Measurements from ENCODE around the gene QPRT.
"Not testable (repeated sequence)": the region's sequence is repeated elsewhere in the genome, so short reads cannot be mapped to it uniquely, and the experiment has no call there.

Gene QPRT

GRCh38 chr16:29694384-29695195, 15.6 kb downstream of the QPRT start:
- no peak for DNase-seq (ENCODE audit: low read depth)

DNA sequence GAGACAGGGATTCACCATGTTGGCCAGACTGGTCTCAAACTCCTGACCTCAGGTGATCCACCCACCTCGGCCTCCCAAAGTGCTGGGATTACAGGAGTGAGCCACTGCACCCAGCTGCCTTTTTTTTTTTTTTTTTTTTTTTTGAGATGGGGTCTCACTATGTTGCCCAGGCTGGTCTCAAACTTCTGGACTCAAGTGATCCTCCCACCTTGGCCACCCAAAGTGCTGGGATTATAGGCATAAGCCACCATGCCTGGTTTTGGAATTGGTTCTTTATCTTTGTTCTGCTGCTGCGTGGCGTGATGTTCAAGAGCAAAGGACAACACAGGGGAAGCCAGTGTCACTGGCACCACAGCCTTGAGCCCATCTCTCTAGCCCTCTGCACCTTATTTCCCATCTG, 16.7 kb downstream of the QPRT start:
- DNase-seq (ENCODE audit: low read depth): not testable (repeated sequence)

GRCh38 chr16:29696881-29697331, 17.9 kb downstream of the QPRT start:
- DNase-seq (ENCODE audit: low read depth): no peak

DNA sequence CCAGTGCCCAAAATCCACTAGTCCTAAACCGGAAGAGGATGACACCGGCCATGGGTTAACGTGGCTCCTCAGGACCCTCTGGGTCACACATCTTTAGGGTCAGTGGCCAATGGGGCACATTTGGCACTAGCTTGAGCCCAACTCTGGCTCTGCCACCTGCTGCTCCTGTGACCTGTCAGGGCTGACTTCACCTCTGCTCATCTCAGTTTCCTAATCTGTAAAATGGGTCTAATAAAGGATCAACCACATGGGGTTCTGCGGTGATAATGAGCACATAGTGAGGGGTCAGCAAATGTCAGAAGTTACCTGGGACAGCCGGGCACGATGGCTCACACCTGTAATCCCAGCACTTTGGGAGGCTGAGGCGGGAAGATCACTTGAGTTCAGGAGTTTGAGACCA, 18.4 kb downstream of the QPRT start:
- DNase-seq (ENCODE audit: low read depth): no peak

DNA sequence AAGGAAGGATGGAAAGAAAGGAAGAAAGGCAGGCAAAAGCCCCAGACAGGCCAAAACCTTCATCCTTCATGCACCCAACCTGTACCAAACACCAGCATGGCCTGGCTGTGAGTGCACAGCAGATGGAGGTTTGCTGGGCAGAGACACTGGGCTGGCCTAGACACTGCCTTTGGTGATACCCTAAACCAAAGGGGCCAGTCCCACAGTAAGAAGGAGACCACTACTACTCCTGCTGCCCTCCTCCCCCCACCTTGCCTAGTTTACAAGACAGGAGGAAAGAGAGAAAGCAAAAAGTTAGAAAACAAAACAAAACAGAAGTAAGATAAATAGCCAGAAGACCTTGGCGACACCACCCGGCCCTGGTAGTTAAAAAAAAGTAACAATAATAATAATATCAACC, 19.1 kb downstream of the QPRT start:
- DNase-seq (ENCODE audit: low read depth): no peak

DNA sequence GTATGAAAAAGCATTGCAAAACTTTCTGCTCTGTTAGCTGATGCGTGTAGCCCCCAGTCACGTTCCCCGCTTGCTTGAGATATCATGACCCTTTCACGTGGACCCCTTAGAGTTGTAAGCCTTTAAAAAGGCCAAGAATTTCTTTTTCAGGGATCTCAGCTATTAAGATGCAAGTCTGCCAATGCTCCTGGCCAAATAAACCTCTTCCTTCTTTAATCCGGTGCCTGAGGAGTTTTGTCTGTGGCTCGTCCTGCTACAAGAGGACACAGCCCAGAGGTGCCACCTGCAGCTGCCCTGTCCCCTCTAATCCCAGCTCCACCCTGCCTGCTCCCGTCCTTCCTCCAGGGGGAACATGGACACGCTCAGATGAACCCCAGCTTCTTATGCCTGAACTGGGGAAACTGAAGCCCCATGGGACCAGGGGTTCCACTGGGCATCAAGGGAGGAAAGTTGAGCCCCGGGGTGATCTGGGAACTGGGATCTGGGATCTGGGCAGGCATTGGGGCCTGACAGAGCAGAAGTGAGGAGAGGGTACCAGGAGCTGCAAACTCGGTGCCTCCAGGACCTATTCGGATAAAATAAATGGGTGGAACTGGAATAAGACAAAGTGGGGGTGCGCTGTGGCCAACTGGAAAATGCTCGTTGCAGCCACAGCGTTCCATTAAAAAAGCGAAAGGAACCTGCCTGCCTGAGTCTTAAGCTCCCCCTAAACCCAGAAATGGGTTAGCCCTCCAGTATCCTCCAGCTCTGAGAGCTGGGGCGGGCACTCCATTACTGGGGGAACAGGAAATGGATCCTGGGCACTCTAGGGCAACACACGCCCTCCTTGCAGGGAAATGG, 19.7 kb downstream of the QPRT start:
- DNase-seq (ENCODE audit: low read depth): no peak

DNA sequence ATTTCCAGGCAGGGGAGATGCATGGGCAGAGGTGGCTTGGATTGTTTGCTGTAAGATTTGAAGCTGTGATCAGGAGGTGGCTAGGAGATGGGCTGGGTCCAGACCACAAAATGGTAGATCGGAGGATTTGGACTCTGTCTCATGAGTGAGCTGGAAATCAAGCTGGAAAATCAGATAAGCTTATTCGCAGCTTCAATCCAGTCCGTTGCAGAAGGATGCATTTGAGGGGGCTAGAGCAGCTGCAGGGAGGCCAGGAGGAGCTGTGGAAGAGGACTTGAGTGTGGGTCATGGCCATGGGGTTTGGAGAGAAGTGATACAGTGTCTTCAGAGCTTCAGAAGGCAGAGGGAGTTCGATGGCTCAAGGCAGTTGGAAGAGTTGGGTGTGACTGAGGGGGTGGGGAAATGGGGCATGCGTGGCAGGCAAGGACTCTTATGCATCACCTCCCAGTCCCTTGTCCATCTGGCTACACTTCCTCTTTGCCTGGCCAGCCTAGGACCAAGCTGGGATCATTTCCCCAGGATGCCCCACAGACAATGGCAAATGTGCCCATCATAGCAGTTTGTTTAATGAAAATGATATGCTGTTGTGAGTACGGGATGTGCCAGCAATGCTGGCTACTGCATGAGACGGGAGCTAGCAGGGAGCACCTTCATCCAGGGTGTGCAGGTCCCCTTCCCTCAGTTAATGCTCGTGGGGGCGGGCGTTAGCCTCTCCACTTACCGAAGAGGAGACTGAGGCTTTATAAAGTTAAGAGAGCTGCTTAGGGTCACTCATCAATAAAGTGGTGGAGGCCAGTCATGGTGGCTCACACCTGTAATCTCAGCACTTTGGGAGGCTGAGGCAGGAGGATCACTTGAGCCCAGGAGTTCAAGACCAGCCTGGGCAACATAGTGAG, 20.6 kb downstream of the QPRT start:
- DNase-seq (ENCODE audit: low read depth): no peak

DNA sequence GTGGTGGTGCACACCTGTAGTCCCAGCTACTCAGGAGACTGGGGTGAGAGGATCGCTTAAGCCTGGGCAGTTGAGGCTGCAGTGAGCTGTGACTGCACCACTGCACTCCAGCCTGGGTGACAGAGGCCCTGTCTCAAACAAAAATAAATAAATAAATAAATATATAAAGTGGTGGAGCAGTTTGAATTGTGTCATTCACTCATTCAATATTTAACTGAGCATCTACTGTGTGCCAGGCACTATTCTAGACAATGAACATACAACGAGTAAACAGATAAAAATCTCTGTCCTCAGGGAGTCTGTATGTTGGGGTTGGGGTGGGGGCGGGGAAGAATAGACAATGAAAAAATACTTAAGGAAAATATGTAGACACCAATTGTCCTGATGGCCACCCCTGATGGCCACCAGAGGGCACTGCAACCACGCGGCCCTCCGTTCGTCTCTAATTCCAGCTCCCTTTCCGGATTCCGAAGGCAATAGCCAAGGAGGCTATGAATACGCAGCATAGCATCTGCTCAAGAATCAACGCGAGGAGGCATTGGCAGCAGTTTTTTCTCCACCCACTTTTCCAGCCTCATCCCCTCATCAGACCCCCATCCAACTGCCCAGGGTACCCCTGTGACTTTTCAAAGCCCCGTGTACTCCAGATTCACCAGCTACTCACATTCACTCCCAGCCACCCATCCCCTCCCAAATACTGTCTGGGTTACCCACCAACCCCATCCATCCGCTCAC, 21.4 kb downstream of the QPRT start:
- peak; percentile 58 for DNase-seq (ENCODE audit: low read depth)

GRCh38 chr16:29701214-29701555, 22.2 kb downstream of the QPRT start:
- DNase-seq (ENCODE audit: low read depth): no peak

- no peak for DNase-seq (ENCODE audit: low read depth)
Observed at GRCh38 chr16:29702269-29702668, 23.3 kb downstream of the QPRT start.

GRCh38 chr16:29705030-29705429, 26.1 kb downstream of the QPRT start:
- no peak for DNase-seq (ENCODE audit: low read depth)

GRCh38 chr16:29707160-29707559, 28.2 kb downstream of the QPRT start:
- not testable (repeated sequence) for DNase-seq (ENCODE audit: low read depth)

- DNase-seq (ENCODE audit: low read depth): no peak
Observed at GRCh38 chr16:29708917-29709600, 30.1 kb downstream of the QPRT start.

- DNase-seq (ENCODE audit: low read depth): not testable (repeated sequence)
Observed at GRCh38 chr16:29709657-29710056, 30.7 kb downstream of the QPRT start.

DNA sequence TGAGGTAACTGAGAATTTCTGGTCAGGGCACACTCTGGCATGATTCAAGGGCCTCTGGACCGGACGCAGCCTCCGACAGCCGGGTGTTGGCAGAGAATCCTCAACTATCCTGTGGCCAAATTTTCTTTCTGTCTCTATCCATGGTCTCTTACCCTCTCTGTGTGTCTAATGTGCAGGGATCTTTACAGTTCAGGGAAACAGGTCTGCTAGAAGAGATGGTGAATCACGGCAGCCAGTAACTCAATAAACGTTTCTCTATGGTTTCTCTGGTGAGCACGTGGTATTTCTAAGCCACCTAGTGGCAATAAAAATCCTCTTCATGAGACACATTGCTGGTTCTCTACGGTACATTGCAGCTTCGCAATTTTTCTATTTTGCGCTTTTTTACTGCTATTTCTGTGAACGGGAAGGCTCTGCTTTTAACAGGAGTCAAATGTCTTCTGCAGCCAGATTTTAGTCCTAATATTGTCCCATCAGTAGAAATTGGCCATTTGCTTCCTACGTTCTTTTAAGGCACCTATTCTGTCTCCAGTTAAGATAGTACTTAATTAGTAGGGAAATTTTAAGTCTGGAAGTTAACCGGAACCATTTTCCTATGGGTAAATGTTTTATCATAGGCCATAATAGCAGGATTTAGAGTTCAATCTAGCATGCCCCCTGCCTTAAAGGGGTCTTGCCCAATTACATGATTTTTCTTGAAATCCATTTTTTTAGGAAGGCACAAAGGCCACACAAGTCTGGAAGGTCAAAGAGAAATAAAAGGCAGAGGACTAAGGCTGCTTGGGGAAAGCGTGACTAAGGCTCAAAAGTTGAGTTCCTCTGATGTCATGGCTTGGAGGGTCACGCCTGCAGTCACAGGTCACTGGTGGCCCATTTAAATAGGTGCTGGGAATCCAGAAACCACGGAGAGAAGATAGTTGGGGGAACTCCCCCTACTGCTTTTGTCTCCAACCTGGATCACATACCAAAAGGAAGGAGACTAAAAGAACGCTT, 31.5 kb downstream of the QPRT start:
- DNase-seq (ENCODE audit: low read depth): no peak

DNA sequence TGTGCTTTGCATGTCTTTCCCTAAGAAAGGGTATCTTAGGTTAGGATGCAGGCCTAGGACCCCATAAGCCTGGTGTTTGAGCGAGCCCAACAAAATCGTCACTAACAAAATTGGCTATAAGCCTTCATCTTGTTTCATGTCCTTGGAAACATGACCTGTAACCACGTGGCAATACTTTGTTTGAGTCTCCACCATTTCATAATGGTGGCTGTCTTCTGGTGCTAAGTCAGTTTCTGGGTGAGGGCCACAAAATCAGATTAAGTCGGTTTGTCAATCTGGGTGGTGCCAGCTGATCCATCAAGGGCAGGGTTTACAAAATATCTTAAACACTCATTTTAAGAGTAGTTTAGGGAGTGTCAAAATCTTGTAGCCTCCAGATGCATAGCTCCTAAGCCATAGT, 33.8 kb downstream of the QPRT start:
- DNase-seq (ENCODE audit: low read depth): no peak

- no peak for DNase-seq (ENCODE audit: low read depth)
Observed at GRCh38 chr16:29714396-29714795, 35.4 kb downstream of the QPRT start.

DNA sequence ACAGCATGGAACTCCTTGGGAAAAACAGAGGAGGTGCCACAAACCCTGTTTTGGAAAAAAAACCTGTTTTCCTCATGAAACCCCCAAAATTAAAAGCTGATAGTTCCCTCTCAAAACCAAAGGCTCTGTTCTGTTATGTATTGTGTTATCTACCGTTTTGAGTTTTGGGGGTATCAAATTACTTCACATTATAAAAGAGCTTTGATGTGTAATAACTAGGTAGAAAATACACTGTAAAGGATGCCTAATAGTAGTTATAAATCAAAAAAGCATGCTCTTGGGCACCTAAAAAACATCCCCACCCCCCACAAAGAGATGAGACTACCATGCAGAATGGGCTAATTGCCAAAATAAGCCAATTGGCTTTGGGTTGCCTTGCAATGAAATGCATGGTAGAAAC, 36.0 kb downstream of the QPRT start:
- no peak for DNase-seq (ENCODE audit: low read depth)

- no peak for DNase-seq (ENCODE audit: low read depth)
Observed at GRCh38 chr16:29717113-29717512, 38.1 kb downstream of the QPRT start.

DNA sequence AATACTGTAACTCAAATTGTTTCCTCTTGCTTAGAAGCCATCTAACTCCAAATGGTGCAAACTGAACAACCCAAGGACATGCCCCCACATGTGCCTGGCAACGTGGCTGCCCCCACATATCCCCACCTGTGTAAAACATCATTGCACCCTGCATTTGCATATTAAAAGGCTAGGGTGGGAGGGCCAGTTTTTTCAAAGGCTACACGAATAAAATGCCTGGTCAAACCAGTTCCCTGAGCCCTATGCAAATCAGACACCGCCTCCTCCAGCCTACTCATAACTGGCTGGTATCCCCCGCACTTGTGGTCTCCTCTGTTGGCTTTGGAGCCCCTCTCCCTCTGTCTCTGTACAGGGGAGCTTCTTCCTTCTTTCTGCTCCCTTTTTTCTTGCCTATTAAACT, 40.1 kb downstream of the QPRT start:
- DNase-seq (ENCODE audit: low read depth): no peak

Data from stimulated activated CD8-positive, alpha-beta memory T cell treated with anti-CD3 and anti-CD28 coated beads, Interleukin-15, amount 100 ng/mL, for 1 hour (primary cell).